GM19395 (cell line): ENCODE results near the gene DZANK1.
"Not testable (repeated sequence)": the region's sequence is repeated elsewhere in the genome, so short reads cannot be mapped to it uniquely, and the experiment has no call there.

Experiments
- ATAC-seq: cut with Tn5 transposase; IDR thresholded peaks from one replicate; pipeline ENCODE4 v1.9.1; 2021; ENCODE audit warnings: mild to moderate bottlenecking, moderate library complexity; ENCODE audit not compliant: unreplicated experiment

The DZANK1 gene

GRCh38 chr20:18443886-18444285 is 22.9 kb downstream of the DZANK1 start:
- no peak for ATAC-seq

GRCh38 chr20:18440403-18440802 is 26.4 kb downstream of the DZANK1 start:
- ATAC-seq = no peak

- no peak for ATAC-seq
Measured at GRCh38 chr20:18436847-18437246, 30.0 kb downstream of the DZANK1 start.

GRCh38 chr20:18431206-18431605 is 35.6 kb downstream of the DZANK1 start:
- ATAC-seq = no peak

- ATAC-seq = no peak
Measured at GRCh38 chr20:18430172-18430826, 36.5 kb downstream of the DZANK1 start.

- ATAC-seq = no peak
Measured at GRCh38 chr20:18428490-18429173, 38.2 kb downstream of the DZANK1 start.

- ATAC-seq = no peak
Measured at GRCh38 chr20:18427214-18427613, 39.6 kb downstream of the DZANK1 start.

GRCh38 chr20:18421608-18422007 is 45.2 kb downstream of the DZANK1 start:
- no peak for ATAC-seq

DNA sequence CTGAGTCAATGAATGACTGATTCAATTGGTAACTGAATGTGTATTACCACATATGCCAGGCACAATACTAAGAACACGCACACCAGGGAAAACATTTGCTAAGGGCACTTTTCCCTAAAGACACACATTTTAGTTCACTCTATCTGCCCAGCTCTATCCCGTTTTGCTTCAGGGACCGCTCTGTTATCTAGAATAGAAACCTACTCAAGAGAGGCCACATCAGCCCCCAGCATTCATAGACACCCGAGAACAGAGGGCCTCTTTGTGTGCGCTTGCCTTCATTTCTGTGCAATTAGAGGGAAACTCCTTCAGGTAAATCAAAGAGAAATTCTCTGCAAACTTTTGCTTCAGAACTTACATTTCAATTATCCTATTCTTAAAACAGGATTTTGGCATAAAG is 50.3 kb downstream of the DZANK1 start:
- ATAC-seq = no peak

DNA sequence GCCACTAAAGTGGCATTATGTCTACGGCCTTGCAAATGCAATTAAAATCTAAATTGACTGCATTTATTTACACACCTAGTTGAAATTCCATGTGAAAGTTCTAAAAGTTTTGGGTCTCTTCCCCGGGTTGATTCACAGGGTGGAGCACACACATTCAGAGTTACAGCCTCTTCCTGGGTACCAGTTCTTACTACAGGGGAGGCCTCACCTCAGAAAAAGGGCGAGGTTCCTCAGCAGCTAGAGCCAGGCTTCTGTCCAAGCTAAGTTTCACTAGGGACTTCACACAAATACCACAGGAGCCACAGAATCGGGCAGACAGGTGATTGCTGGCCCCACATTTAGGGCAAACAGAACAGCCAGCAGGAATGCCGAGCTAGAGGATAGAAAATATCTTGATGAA is 52.7 kb downstream of the DZANK1 start:
- ATAC-seq = no peak

GRCh38 chr20:18412221-18412901 is 54.5 kb downstream of the DZANK1 start:
- ATAC-seq = peak; percentile 49

GRCh38 chr20:18405826-18406225 is 61.0 kb downstream of the DZANK1 start:
- no peak for ATAC-seq

GRCh38 chr20:18404172-18404571 is 62.7 kb downstream of the DZANK1 start:
- ATAC-seq = no peak

DNA sequence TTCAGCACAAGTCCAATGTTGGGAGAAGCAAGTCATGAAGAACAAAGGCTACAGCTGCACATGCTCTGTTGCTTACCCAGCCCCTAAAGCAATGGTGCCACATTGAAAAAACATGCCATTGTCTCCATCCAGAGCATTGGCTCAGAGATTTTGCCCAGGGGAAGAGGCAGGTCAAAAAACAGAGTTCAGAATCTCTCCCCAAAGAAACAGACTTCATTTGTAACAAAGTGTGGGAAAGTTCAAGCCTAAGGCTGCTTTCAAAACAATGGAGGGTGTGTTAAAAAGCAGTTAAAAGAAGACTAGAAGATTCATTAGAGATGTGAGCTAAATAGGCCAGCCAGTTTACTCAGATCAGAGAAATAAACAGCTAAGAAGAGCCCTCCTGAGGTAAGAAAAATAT is 63.6 kb downstream of the DZANK1 start:
- no peak for ATAC-seq

- no peak for ATAC-seq
Measured at GRCh38 chr20:18401305-18401704, 65.5 kb downstream of the DZANK1 start.

GRCh38 chr20:18400460-18400859 is 66.4 kb downstream of the DZANK1 start:
- ATAC-seq = no peak

- ATAC-seq = not testable (repeated sequence)
Measured at GRCh38 chr20:18398713-18399112, 68.1 kb downstream of the DZANK1 start.

- no peak for ATAC-seq
Measured at GRCh38 chr20:18397030-18397429, 69.8 kb downstream of the DZANK1 start.

DNA sequence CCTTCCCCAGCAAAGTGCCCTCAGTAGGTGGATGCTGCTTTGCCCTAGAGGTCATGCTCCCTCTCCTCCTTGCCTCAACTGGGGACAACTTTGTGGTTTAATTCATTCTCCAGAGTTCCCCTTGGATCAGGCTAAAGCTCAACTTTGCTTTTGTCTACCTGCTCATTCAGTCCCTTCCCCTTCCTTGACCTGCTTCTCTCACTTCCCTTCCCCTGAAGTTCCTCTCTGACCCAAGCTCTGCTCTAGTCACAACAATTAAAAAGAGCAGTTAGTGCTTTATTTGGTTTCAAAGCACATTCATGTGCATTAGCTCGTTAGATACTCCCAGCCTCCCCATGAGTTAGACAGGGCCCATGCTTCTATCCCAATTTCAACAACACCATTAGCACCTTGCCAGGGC is 71.3 kb downstream of the DZANK1 start:
- ATAC-seq = no peak

- ATAC-seq = no peak
Measured at GRCh38 chr20:18394363-18394762, 72.5 kb downstream of the DZANK1 start.

DNA sequence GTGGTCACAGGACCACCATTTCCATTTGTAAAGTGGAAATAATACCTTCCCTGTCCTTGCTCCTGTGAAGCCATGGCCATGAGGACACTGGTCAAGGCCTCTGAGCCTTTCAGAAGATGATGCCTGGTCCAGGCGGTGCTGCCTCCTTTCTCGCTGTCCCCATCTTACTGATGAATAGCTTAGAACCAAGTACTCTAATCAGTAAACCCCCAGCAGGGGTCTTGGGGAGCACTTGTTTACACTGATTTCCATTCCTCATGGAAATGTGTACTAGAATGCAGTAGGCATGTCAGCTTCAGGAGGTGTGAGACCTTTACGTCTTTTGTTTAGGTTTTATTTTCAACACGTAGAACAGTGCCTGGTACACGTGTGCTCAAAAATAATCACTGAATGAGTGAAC is 75.1 kb downstream of the DZANK1 start:
- ATAC-seq = no peak

- ATAC-seq = no peak
Measured at GRCh38 chr20:18390201-18390600, 76.6 kb downstream of the DZANK1 start.
